Measurements from ENCODE around the gene FGD5.

GRCh38 chr3:14853271-14853951 is 34.6 kb downstream of the FGD5 start:
- TF ChIP-seq POLR2AphosphoS5 (IDR thresholded peaks at IDR 0.05; ENCODE audit: low read depth, low read length): no peak
- no peak for TF ChIP-seq TAF1 (IDR thresholded peaks at IDR 0.05; ENCODE audit: borderline replicate concordance, low read depth, low read length)

Data from GM12892 (cell line).